HUDEP-2 (cell line): ENCODE results near the gene CREB3L2.
A peak's percentile ranks its signal among the peaks of the same experiment; 100 is the strongest.

Experiments used
- DNase-seq, 76 experiments: peaks; one replicate each; lab custom pipeline; 2025; ENCODE audit not compliant: unreplicated experiment in 76 of 76; lab: John Stamatoyannopoulos, UW

The CREB3L2 gene

GRCh38 chr7:137880432-137880831 lies 121.5 kb downstream of the CREB3L2 start:
- no peak for DNase-seq

GRCh38 chr7:137879357-137880158 lies 122.3 kb downstream of the CREB3L2 start:
- DNase-seq = no peak

GRCh38 chr7:137878333-137878961 lies 123.4 kb downstream of the CREB3L2 start:
- peak in 35 of 76 experiments; percentile 2 to 53 (median 16) for DNase-seq

GRCh38 chr7:137877027-137877675 lies 124.7 kb downstream of the CREB3L2 start:
- DNase-seq = no peak

- no peak for DNase-seq
These were observed 126.1 kb downstream of the CREB3L2 start for GRCh38 chr7:137875746-137876145.

- no peak for DNase-seq
These were observed 127.7 kb downstream of the CREB3L2 start for GRCh38 chr7:137873979-137874777.

- no peak for DNase-seq
These were observed 128.4 kb downstream of the CREB3L2 start for GRCh38 chr7:137873524-137873923.

GRCh38 chr7:137871170-137871915 lies 130.5 kb downstream of the CREB3L2 start:
- DNase-seq = no peak

- no peak for DNase-seq
These were observed 131.2 kb downstream of the CREB3L2 start for GRCh38 chr7:137870684-137871083.

GRCh38 chr7:137870078-137870477 lies 131.8 kb downstream of the CREB3L2 start:
- no peak for DNase-seq

- no peak for DNase-seq
These were observed 132.6 kb downstream of the CREB3L2 start for GRCh38 chr7:137869260-137869659.

- no peak for DNase-seq
These were observed 134.6 kb downstream of the CREB3L2 start for GRCh38 chr7:137867289-137867688.

- no peak for DNase-seq
These were observed 136.1 kb downstream of the CREB3L2 start for GRCh38 chr7:137865764-137866163.

GRCh38 chr7:137862964-137863363 lies 138.9 kb downstream of the CREB3L2 start:
- DNase-seq = no peak

- DNase-seq = no peak
These were observed 139.5 kb downstream of the CREB3L2 start for GRCh38 chr7:137862358-137862757.

- DNase-seq = no peak
These were observed 141.3 kb downstream of the CREB3L2 start for GRCh38 chr7:137860542-137860941.

GRCh38 chr7:137853053-137853452 lies 148.8 kb downstream of the CREB3L2 start:
- no peak for DNase-seq

GRCh38 chr7:137852108-137852507 lies 149.8 kb downstream of the CREB3L2 start:
- no peak for DNase-seq

GRCh38 chr7:137850972-137851945 lies 150.6 kb downstream of the CREB3L2 start:
- no peak for DNase-seq
